Suppressor macrophage treated with lipopolysaccharide for 1 hour (primary cell): ENCODE data around the gene COL2A1.

Experiments used
- DNase-seq, 3 donors: peaks; one replicate each; pipeline ENCODE4 v3.0.0-alpha.2; 2020 to 2022

Gene COL2A1

DNA sequence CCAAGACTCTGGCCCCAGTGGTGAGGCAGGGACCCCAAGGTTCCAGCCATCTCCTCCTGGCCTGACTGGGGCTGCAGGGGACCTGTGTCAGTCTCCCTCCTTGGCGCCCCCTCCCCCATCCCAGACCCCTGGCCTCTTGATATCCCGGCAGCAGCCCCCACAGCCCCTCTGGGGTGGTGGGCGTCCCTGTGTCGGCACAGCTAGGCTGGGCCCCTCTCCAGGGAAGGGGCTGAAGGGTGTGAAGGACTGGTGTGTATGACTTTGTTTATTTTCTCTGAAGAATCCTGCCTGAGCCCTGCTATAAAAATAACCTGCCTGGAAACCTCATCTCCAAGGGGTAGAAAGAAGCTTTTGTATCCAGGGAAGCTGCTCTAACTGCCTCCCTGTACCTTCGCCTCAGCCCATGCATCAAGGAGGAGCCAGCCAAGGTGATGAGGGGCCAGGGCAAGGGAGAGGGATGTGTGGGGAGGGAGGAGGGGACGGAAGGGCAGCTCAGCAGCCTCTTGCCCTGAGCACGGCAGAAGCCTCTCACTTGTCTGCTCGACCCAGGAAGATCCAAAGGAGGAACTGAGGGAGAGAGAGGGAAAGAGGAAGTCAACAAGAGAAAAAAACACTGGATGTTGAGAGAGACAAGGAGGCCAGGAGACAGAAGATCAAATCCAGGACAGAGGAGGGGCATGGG is 25.4 kb upstream of the COL2A1 start:
- DNase-seq: peak; percentile 29 to 39 (median 39)

DNA sequence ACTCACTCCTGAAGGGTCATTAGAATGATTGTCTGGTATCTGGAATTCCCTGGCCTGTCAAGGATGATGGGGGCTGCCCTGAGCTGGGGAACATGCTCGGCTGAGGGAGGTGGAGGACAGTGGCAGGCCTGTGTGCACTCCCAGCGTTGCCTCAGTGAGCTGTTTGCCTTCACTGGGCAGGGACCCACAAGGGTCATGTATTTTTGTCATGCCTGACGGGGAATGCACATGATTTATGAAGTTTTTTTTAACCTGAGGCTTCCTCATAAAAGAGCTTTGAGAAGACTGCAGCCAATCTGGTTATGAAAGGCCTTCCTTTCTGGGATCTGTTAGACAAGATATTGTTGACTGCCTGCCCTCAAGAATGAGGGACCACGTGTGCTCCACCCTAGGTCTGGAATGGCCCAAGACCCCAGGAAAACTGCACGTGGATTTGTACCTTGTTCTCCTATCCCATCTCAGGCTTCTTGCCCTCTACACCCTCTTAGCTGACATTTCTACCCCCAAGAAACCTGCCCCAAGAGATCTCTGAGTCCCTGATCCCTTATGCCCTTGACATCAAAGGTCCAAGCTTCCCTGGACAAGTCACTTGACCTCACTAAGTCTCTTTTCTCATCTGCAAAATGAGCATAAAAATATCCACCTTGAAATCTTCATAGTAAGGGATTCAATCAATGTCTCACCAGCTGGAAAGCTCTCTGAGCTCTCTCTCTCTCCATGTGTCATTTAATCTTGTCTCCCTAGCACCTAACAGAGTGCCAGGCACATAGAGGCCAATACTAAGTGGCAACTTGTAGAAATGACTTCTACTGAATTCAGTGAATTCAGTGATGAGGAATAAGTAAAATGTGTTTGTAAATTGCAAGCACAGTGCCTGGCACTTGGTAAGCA is 24.5 kb upstream of the COL2A1 start:
- DNase-seq: no peak

GRCh38 chr12:48027183-48028002 is 23.1 kb upstream of the COL2A1 start:
- no peak for DNase-seq

DNA sequence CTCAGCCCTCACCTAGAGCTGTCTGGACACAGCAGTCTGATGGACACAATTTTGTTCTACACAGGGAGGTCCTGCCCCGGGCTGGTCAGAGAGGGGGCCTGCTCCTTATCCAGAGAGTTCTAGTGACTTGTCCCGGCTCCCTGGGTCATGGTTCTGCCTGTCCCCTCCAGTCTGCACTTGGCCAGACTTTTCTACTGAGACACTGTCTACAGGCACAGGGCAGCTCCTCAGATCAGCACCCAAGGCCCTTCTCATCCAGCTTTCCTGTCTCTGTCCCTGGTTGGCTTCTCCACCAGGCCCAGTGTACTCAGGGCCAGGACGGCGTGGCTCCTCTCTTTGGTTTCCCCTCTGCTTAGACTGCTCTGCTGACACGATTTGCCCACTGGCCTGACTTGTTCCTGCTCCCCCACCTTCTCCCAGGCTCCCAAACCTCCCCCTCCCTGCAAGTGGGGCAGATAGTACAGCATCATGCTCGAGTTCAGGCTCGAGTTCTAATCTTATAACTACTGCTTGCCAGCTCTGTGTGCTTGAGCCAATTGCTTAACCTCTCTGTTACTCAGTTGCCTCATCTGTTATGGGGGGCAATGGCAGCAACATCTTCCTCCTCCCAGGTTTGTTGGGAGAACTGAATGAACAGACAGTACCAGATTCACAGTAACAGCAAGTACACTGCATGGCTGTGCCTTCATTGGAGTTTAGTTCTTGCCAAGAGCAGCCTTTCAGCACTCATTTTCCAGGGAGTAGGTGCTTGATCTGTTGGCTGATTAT is 22.0 kb upstream of the COL2A1 start:
- no peak for DNase-seq

DNA sequence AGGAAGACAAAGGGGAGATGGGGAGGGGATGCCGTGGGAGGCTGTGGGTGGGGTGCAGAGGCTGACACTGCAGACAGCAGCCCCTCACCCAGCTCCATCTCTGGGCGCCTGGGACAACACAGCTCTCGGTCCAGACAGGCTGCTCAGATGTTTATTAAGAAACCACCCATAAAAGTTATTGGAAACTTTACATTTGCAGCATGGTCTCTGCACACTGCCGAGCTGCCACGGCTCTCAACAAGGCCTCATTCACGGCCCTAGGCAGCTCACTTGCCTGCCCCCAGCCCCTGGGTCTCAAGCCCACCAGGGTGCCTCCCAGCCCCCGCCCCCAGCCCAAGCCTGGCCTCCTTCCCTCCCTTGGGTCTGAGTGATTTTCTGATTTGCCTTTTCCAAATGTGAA is 21.0 kb upstream of the COL2A1 start:
- no peak for DNase-seq

DNA sequence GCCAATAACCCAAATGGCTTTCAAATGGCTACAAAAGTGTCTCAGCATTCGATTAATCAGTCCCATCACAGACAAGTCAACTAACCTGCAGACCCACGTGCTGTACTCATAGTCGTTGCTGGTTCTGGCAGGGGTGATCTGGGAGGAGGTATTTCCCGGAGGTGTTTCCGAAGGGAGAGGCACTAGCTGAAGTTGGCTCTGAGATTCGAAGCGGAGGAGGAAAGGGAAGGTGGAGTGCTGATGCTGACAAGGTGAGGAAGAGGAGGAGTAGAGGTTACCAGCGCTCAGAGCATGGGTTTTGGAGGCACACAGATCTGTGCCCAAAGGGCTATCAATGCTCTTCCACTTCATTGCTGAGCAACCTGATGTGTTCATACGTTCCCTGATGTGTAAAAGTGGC is 20.5 kb upstream of the COL2A1 start:
- no peak for DNase-seq

- no peak for DNase-seq
Measured at GRCh38 chr12:48023386-48023785, 19.1 kb upstream of the COL2A1 start.

DNA sequence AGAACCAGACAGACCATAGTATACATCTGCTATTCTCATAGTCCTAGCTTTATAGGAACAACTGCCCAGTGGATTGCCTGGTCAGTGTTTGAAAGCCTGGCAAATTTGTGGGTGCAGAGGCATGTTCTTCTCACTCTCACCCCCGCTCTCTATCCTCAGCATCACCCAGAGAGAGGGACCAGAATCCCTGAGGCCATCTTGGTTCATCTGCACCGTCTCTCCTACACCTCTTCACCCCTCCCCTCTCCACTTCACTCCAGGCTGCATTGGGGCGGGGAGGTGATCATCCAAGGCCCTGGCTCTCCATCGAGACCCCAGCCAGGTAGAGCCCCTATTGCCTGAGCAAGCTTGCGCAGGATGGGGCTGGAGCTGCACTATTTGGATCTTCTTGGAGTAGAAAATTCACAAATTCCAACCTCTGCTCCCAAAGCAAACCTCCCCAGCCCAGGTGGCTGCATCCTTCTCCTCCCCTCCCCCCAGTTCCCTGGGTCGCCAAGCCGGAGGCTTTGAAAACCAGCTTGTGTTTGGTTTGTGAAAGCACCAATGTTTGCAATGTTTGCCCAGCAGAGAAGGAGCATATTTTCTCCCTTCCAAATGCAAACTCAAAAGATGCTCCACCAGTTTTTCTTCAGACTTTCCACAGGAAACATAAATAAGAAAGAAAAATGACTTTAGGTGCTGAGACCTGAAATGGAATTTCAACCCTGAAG is 18.6 kb upstream of the COL2A1 start:
- no peak for DNase-seq

DNA sequence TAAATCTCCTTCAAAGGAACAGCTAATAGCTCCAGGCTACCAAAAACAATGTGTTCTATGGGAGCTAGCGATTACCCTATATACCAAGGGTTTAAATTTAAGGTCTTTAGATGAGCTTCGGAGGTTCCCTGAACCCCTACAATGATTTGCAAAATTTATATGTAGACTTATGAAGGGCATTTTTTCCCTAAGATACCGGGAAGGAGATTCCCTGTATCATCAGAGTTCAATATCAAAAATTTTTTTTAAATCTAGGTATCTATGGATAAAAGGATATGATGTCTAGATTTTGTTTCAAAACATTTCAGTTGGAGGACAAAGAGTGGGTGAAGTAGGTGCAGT is 17.9 kb upstream of the COL2A1 start:
- no peak for DNase-seq

GRCh38 chr12:48021485-48022179 is 17.4 kb upstream of the COL2A1 start:
- DNase-seq: no peak

DNA sequence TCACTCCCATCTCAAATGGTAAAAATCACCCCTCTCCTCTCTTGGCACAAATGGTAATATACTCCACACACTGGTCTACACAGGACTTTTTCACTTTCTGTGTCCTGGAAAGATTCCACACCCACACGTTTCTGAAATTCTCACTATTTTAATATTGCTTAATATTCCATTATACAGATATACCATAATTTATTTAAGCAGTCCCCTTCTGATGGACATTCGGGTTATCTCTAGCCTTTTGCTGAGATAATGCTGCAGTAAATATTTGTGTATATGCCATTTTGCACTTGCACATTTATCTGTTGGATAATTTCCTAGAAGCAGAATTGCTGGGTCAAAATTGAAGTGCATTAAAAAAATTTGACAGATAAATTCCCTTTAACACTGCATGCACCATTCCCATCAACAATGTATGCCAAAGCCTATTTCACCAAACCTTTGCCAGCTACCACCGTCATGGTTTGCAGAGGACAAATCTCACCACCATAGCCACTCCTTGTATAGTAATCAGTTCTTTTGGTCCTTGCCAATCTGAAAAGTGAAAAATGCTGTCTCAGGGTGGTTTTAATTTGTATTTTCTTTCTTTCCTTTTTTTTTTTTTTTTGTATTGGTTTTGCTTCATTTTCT is 15.5 kb upstream of the COL2A1 start:
- no peak for DNase-seq

- no peak for DNase-seq
Measured at GRCh38 chr12:48018618-48018995, 14.3 kb upstream of the COL2A1 start.

DNA sequence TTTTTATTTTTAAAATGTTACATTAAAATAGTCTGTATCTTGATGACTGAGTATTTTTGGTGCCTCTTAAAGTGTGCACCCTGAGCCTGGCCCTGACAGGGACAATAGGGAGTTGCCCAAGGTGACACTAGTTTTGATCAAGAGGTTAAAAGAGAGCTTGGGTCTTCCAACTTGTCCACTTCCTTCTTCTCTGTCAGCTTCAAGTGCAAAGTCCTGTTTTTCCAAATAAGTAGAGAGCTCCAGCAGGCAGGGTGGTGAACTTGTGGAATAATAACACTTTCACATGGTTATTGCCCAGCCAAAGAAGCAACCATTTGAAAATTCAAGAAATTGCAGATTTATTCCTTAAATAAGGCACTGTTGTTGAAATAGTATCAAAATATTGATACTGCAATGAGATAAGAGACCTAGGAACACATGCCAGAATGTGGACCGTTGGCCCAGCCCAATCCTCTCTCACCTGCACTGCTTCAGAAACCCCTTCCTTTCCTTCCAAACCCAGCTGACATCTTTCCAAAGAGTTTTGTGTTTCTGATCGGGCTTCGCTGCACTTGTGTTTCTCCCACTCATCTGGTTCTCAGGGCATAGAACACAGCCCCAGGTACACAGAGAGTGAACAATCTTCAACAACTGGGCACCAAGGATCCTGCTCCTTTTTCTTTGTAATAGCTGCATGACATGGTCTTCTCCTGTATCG is 13.8 kb upstream of the COL2A1 start:
- DNase-seq: no peak

GRCh38 chr12:48017496-48017895 is 13.2 kb upstream of the COL2A1 start:
- DNase-seq: no peak

DNA sequence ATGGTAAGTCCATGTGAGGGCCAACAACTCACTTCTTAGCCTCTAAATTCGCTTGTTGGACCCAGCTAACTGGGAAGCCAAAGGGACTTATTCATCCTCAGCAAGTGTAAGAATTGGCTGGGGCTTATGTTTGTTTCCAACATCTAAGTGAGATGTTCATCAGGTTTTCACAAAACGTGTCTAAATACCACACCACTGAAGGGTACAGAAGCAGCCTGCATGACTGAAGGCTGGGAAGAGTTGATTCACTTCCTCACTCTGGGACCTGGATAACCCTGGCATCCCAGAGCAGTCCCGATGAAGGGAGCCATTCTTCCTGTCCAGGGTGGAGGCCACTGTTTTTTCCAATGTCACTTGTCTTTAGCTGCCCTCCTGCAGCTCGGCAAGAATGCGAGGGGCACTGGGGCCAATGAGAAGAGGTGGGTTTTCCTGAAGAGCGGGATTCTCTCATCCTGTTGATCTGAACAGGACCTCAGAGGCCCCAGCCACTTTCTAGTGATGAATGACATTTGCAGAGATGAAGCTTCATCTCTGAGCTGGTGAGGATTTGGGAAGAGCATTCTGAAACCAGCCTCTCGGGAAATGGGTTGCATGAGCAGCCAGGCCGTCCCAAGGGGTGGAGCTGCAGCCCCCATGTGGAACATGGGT is 12.2 kb upstream of the COL2A1 start:
- DNase-seq: no peak

GRCh38 chr12:48015954-48016353 is 11.7 kb upstream of the COL2A1 start:
- no peak for DNase-seq

DNA sequence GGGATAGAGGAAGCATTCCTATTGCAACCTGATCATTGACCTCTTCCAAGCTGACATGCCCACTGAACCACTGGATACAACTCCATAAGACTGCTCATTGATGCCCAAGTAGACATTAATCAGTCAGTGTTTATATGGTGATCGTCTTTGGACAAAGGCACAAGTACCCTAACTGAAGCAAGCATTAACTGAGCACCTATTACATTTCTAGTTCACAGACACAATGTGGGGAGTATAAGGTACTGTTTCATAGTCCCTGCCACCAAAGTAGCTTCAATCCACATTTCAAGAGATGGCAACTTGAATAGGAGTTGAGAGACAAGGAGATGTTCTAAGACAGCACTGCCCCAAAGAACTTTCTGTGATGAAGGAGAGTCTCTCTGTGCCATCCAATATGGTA is 10.9 kb upstream of the COL2A1 start:
- DNase-seq: no peak

GRCh38 chr12:48013287-48013686 is 9.0 kb upstream of the COL2A1 start:
- DNase-seq: no peak

DNA sequence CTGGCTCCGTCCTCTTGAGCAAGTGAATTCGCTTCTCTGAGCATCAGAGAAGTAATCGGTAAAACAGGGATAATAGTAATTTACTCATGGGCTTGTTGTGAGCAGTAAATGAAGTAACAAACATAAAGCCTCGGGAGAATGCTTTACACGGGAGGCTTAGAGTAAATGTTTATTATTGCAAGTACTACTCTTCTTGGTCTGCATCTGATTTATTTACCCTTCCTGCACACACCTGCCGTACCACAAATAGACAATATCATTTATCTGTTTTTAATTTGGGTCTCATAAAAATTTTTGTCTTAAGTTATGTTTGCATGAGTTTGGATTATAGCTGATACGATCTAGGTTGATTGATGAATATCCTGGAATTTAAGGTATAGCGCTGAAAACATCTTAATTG is 7.8 kb upstream of the COL2A1 start:
- no peak for DNase-seq
